KMS-11 (cell line): ENCODE data around the gene A4GALT.

Experiments
- H2AFZ ChIP-seq: fragments of 200-600 bp; sonication (generic); 2 replicates; pipeline ENCODE4 v1.6.1; 2016; ENCODE audit warnings: antibody characterized with exemption, mixed run types, low read depth
- H3K27ac ChIP-seq: fragments of 200-600 bp; sonication (generic); 2 replicates; pipeline ENCODE4 v1.6.1; 2016; ENCODE audit warnings: mild to moderate bottlenecking, mixed run types
- H3K27me3 ChIP-seq: fragments of 200-600 bp; sonication (generic); 2 replicates; pipeline ENCODE4 v1.6.1; 2017; ENCODE audit warnings: mild to moderate bottlenecking, low read depth, mixed run types, moderate library complexity; ENCODE audit not compliant: insufficient read depth
- H3K36me3 ChIP-seq: fragments of 200-600 bp; sonication (generic); 2 replicates; pipeline ENCODE4 v1.6.1; 2017; ENCODE audit warnings: mild to moderate bottlenecking, mixed run types; ENCODE audit not compliant: insufficient read depth
- H3K4me1 ChIP-seq: fragments of 200-600 bp; sonication (generic); 2 replicates; pipeline ENCODE4 v1.6.1; 2016; ENCODE audit warnings: mild to moderate bottlenecking, low read depth, mixed run types; ENCODE audit not compliant: poor library complexity, severe bottlenecking
- H3K4me2 ChIP-seq: fragments of 200-600 bp; sonication (generic); 2 replicates; pipeline ENCODE4 v1.7.0; 2016; ENCODE audit warnings: mild to moderate bottlenecking, mixed run types
- H3K4me3 ChIP-seq: fragments of 200-600 bp; sonication (generic); IDR thresholded peaks from 2 replicates; pipeline ENCODE4 v1.6.1; 2017; ENCODE audit warnings: low read depth, low read length, mixed read lengths; ENCODE audit not compliant: insufficient read depth
- H3K79me2 ChIP-seq: fragments of 200-600 bp; sonication (generic); 2 replicates; pipeline ENCODE4 v1.6.1; 2016; ENCODE audit warnings: low read depth, mixed run types; ENCODE audit not compliant: insufficient read depth
- H3K9ac ChIP-seq: fragments of 200-600 bp; sonication (generic); 2 replicates; pipeline ENCODE4 v1.6.1; 2016; ENCODE audit warnings: mild to moderate bottlenecking, mixed run types
- H4K20me1 ChIP-seq: fragments of 200-600 bp; sonication (generic); 2 replicates; pipeline ENCODE4 v1.6.1; 2016; ENCODE audit warnings: mild to moderate bottlenecking, mixed run types; ENCODE audit not compliant: insufficient read depth
- TF ChIP-seq, protein P1 (sequence below): fragments of 200-600 bp; sonication (generic); conservative IDR thresholded peaks from 2 replicates; pipeline ENCODE4 v1.6.1; 2017; ENCODE audit warnings: low read depth, mild to moderate bottlenecking, antibody characterized with exemption, low read length, moderate library complexity, mixed read lengths

A4GALT gene

GRCh38 chr22:42645341-42645937, 75.2 kb downstream of the A4GALT start:
- Histone ChIP-seq H3K36me3 (no peaks in the 10 kb centered on the region), H3K9ac (no peak overlapping the region), H3K4me2 (no peak overlapping the region), H2AFZ (no peak overlapping the region), H3K4me1 (peaks cover 3% of the 10 kb centered on the region), H4K20me1 (no peaks in the 10 kb centered on the region), H3K4me3 (no peak overlapping the region), H3K27ac (no peak overlapping the region), H3K79me2 (no peaks in the 10 kb centered on the region; the same call in 1 of the 2 replicates), H3K27me3 (no peaks in the 10 kb centered on the region)
- TF ChIP-seq, protein P1, sequence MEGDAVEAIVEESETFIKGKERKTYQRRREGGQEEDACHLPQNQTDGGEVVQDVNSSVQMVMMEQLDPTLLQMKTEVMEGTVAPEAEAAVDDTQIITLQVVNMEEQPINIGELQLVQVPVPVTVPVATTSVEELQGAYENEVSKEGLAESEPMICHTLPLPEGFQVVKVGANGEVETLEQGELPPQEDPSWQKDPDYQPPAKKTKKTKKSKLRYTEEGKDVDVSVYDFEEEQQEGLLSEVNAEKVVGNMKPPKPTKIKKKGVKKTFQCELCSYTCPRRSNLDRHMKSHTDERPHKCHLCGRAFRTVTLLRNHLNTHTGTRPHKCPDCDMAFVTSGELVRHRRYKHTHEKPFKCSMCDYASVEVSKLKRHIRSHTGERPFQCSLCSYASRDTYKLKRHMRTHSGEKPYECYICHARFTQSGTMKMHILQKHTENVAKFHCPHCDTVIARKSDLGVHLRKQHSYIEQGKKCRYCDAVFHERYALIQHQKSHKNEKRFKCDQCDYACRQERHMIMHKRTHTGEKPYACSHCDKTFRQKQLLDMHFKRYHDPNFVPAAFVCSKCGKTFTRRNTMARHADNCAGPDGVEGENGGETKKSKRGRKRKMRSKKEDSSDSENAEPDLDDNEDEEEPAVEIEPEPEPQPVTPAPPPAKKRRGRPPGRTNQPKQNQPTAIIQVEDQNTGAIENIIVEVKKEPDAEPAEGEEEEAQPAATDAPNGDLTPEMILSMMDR, result no peak

DNA sequence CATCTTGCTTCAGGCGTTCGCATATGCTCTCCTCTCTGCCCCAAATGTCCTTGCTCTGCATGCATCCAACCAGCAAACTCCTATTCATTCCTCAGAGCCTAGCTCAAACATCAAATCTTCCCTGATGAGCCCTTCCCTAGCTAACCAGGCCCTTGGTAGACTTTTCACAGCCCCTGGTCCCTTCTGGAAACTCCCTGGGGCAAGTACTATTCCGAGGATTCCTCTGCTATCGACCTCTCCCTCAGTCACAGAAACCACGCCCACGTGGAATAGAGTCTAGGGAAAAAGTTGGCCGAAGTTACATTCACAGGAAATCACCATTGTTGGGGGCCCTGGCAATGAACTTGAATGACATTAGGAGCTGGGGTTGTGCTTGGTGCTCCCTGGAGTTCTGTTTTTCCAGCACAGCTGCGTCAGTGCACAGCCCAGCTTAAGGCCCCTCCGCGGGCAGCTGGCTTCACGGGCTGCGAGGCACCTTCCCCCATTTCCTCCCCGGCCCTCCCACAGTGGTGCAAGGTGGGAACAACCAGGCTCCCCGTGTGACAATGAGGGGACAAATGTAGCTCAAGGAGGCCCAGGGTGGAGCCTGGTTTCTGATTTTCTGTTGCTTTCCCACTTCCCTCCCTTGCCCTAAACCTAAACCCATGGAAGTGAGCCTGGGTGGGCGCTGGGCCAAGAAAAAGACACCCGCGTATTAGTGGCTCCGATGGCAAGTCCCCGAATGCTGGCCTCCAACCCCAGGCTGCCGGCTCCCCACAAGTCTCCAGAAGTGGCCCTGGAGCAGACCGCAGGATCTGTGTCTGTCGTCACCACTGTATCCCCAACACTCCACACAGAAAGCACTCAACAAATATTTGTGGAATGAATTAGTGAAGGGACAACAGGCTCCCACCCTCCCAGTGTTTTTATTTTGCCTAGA, 76.0 kb downstream of the A4GALT start:
- no peak overlapping the region for H3K9ac ChIP-seq
- H3K4me3 ChIP-seq, result no peak overlapping the region
- no peaks in the 10 kb centered on the region for H3K36me3 ChIP-seq
- no peaks in the 10 kb centered on the region for H4K20me1 ChIP-seq
- H3K27me3 ChIP-seq, result no peaks in the 10 kb centered on the region
- no peak overlapping the region for H3K4me2 ChIP-seq
- peaks cover 1% of the 10 kb centered on the region for H3K4me1 ChIP-seq
- no peak overlapping the region for H3K27ac ChIP-seq
- TF ChIP-seq, protein P1, result no peak
- H2AFZ ChIP-seq, result no peak overlapping the region
- no peaks in the 10 kb centered on the region; the same call in 1 of the 2 replicates for H3K79me2 ChIP-seq

GRCh38 chr22:42643634-42644421, 76.8 kb downstream of the A4GALT start:
- H3K4me3 ChIP-seq, result no peak overlapping the region
- H3K36me3 ChIP-seq, result no peaks in the 10 kb centered on the region
- H4K20me1 ChIP-seq, result no peaks in the 10 kb centered on the region
- H3K9ac ChIP-seq, result no peak overlapping the region
- H2AFZ ChIP-seq, result no peak overlapping the region
- H3K79me2 ChIP-seq, result no peaks in the 10 kb centered on the region; the same call in 1 of the 2 replicates
- H3K4me2 ChIP-seq, result no peak overlapping the region
- no peak overlapping the region for H3K27ac ChIP-seq
- no peaks in the 10 kb centered on the region for H3K27me3 ChIP-seq
- TF ChIP-seq, protein P1, result no peak
- H3K4me1 ChIP-seq, result no peaks in the 10 kb centered on the region

DNA sequence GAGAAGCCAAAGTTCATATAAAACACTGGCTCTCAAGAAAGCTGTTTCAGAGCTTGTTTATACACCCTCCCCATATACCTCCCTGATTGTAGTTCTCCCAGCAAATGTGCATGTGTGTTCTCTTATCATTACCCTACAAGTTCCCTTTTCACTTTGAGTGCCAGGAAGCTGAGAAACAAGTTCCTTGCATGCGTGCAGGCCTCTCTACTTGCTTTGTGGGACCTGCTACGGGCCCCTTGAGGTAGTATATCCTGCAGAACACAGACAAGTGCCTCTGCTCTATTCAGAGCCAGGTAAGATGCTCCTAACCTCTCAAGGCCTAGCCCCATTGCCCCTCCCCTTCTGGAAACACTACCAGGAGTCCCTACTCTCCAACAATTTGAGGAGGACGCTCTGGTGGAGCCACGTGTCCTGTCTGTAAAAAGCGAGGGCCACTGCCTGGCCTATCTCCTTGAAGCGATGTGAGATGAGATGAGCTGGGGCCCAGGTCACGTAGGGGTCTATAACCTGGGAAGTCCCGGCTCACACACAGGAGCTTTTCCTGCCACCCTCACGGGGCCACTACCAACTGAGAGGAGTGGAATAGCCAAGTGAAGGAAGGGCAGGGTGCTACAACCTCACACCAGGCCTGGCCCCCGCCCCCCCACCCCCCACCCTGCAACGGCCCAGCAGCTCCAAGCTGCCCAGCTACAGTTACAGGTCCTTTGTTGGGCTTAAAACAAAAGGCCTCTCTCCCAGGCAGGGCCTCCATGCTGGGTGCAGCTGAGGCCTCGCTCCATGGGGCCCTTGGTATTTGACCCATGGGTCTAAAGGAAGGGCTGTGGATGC, 77.7 kb downstream of the A4GALT start:
- TF ChIP-seq, protein P1, result no peak
- Histone ChIP-seq H3K4me3 (no peak overlapping the region), H3K27ac (no peak overlapping the region), H3K36me3 (no peaks in the 10 kb centered on the region), H3K27me3 (no peaks in the 10 kb centered on the region), H4K20me1 (no peaks in the 10 kb centered on the region), H3K4me2 (no peak overlapping the region), H2AFZ (no peak overlapping the region), H3K4me1 (no peaks in the 10 kb centered on the region), H3K9ac (no peak overlapping the region), H3K79me2 (no peaks in the 10 kb centered on the region; the same call in 1 of the 2 replicates)
